H9 (cell line): ENCODE results near the gene TMEM205. TPM values are rescaled to one million over a fixed set of nuclear protein-coding genes. Genes with fewer than 3 reads are reported as not detected.

Experiments used
- DNase-seq: peaks from one replicate; pipeline ENCODE4 v3.0.0-alpha.2; 2017
- H2AFZ ChIP-seq: one replicate; pipeline ENCODE4 v1.6.1; 2013; ENCODE audit warnings: mild to moderate bottlenecking, low read length, control low read depth, moderate library complexity
- H2AK5ac ChIP-seq: 2 replicates; pipeline ENCODE4 v1.6.1; 2013; ENCODE audit warnings: low read length, control low read depth, mixed read lengths; ENCODE audit not compliant: insufficient read length
- H2BK120ac ChIP-seq: one replicate; pipeline ENCODE4 v1.6.1; 2013; ENCODE audit warnings: low read depth, mild to moderate bottlenecking, low read length, control low read depth, inconsistent platforms; ENCODE audit not compliant: poor library complexity, severe bottlenecking
- H2BK12ac ChIP-seq: 2 replicates; pipeline ENCODE4 v1.6.1; 2013; ENCODE audit warnings: low read length, control low read depth, mixed read lengths, low read depth; ENCODE audit not compliant: insufficient read length
- H2BK15ac ChIP-seq: 2 replicates; pipeline ENCODE4 v1.6.1; 2013; ENCODE audit warnings: low read depth, low read length, control low read depth
- H2BK20ac ChIP-seq: one replicate; pipeline ENCODE4 v1.6.1; 2013; ENCODE audit warnings: low read depth, mild to moderate bottlenecking, low read length, control low read depth, inconsistent platforms; ENCODE audit not compliant: poor library complexity, severe bottlenecking
- H2BK5ac ChIP-seq: 2 replicates; pipeline ENCODE4 v1.6.1; 2013; ENCODE audit warnings: low read length, control low read depth, mixed read lengths; ENCODE audit not compliant: insufficient read length
- H3K14ac ChIP-seq: 2 replicates; pipeline ENCODE4 v1.6.1; 2013; ENCODE audit warnings: low read length, control low read depth; ENCODE audit not compliant: insufficient read depth
- H3K18ac ChIP-seq: 2 replicates; pipeline ENCODE4 v1.6.1; 2013; ENCODE audit warnings: low read depth, mild to moderate bottlenecking, mixed read lengths, low read length, control low read depth; ENCODE audit not compliant: insufficient read length
- H3K23ac ChIP-seq: 2 replicates; pipeline ENCODE4 v1.6.1; 2013; ENCODE audit warnings: low read length, control low read depth, mixed read lengths, low read depth; ENCODE audit not compliant: insufficient read length
- H3K23me2 ChIP-seq: 2 replicates; pipeline ENCODE4 v1.6.1; 2013; ENCODE audit warnings: low read depth, mild to moderate bottlenecking, mixed read lengths, low read length, control low read depth; ENCODE audit not compliant: insufficient read length, poor library complexity, severe bottlenecking
- H3K27ac ChIP-seq: 2 replicates; pipeline ENCODE4 v1.5.1; 2013; ENCODE audit warnings: low read length, control low read depth, mixed read lengths, low read depth; ENCODE audit not compliant: insufficient read length
- H3K27me3 ChIP-seq: 2 replicates; pipeline ENCODE4 v1.6.1; 2013; ENCODE audit warnings: low read length, control low read depth, inconsistent platforms; ENCODE audit not compliant: insufficient read depth
- H3K4ac ChIP-seq: 2 replicates; pipeline ENCODE4 v1.6.1; 2013; ENCODE audit warnings: low read depth, mild to moderate bottlenecking, control low read depth, inconsistent platforms, low read length, moderate library complexity
- H3K4me1 ChIP-seq: 2 replicates; pipeline ENCODE4 v1.6.1; 2013; ENCODE audit warnings: low read length, control low read depth, inconsistent platforms; ENCODE audit not compliant: insufficient read depth
- H3K4me2 ChIP-seq: 2 replicates; pipeline ENCODE4 v1.6.1; 2013; ENCODE audit warnings: low read length, control low read depth, mixed read lengths; ENCODE audit not compliant: insufficient read length, insufficient read depth
- H3K56ac ChIP-seq: 2 replicates; pipeline ENCODE4 v1.6.1; 2013; ENCODE audit warnings: low read depth, mild to moderate bottlenecking, mixed read lengths, low read length, control low read depth; ENCODE audit not compliant: insufficient read length
- H3K79me1 ChIP-seq: 2 replicates; pipeline ENCODE4 v1.6.1; 2013; ENCODE audit warnings: low read depth, mild to moderate bottlenecking, moderate library complexity, low read length, control low read depth, inconsistent platforms; ENCODE audit not compliant: insufficient read depth, poor library complexity, severe bottlenecking
- H3K79me2 ChIP-seq: 2 replicates; pipeline ENCODE4 v1.6.1; 2013; ENCODE audit warnings: low read length, control low read depth, inconsistent platforms; ENCODE audit not compliant: insufficient read depth
- H3K9ac ChIP-seq: 2 replicates; pipeline ENCODE4 v1.6.1; 2013; ENCODE audit warnings: low read length, control low read depth, mixed read lengths; ENCODE audit not compliant: insufficient read length; ENCODE audit errors: extremely low read depth
- H3K9me3 ChIP-seq: one replicate; pipeline ENCODE4 v1.6.1; 2013; ENCODE audit warnings: low read depth, low read length, inconsistent platforms; ENCODE audit not compliant: control insufficient read depth
- H3T11ph ChIP-seq: one replicate; pipeline ENCODE4 v1.6.1; 2013; ENCODE audit warnings: mild to moderate bottlenecking, low read length, control low read depth, inconsistent platforms
- H4K20me1 ChIP-seq: one replicate; pipeline ENCODE4 v1.6.1; 2013; ENCODE audit not compliant: control insufficient read depth, insufficient read length, insufficient read depth
- H4K5ac ChIP-seq: 2 replicates; pipeline ENCODE4 v1.6.1; 2013; ENCODE audit warnings: low read depth, mild to moderate bottlenecking, mixed read lengths, low read length, control low read depth; ENCODE audit not compliant: insufficient read length
- H4K8ac ChIP-seq: replicated peaks from 2 replicates; pipeline ENCODE4 v1.6.1; 2013; ENCODE audit warnings: low read length, control low read depth, mixed read lengths, low read depth; ENCODE audit not compliant: insufficient read length
- H4K91ac ChIP-seq: 2 replicates; pipeline ENCODE4 v1.6.1; 2013; ENCODE audit warnings: low read depth, mild to moderate bottlenecking, moderate library complexity, mixed read lengths, low read length, control low read depth; ENCODE audit not compliant: insufficient read length
- H3K27ac Mint-ChIP-seq, 3 experiments: 2 replicates in 2 of 3; 3 replicates in 1 of 3; pipeline ENCODE4 v1.8.0; 2020 to 2021; ENCODE audit warnings: mixed read lengths in 3 of 3, mild to moderate bottlenecking in 1 of 3, moderate library complexity in 1 of 3
- H3K27me3 Mint-ChIP-seq: 2 replicates; pipeline ENCODE4 v1.8.0; 2021; ENCODE audit warnings: low read depth, mild to moderate bottlenecking, moderate library complexity, mixed read lengths
- H3K36me3 Mint-ChIP-seq, 3 experiments: 2 replicates in 2 of 3; 3 replicates in 1 of 3; pipeline ENCODE4 v1.8.0; 2020 to 2021; ENCODE audit warnings: low read depth in 3 of 3, mixed read lengths in 3 of 3; ENCODE audit not compliant: insufficient read depth in 1 of 3
- H3K4me1 Mint-ChIP-seq, 2 experiments: 2 replicates each; pipeline ENCODE4 v1.8.0; 2020; ENCODE audit warnings: mixed read lengths in 2 of 2
- H3K4me3 Mint-ChIP-seq, 2 experiments: 2 replicates in 1 of 2; 3 replicates in 1 of 2; pipeline ENCODE4 v1.8.0; 2020 to 2021; ENCODE audit warnings: mild to moderate bottlenecking in 2 of 2, mixed read lengths in 2 of 2, moderate library complexity in 1 of 2
- H3K9me3 Mint-ChIP-seq, 2 experiments: 2 replicates in 1 of 2; 3 replicates in 1 of 2; pipeline ENCODE4 v1.8.0; 2020; ENCODE audit warnings: mild to moderate bottlenecking in 2 of 2, mixed read lengths in 2 of 2, moderate library complexity in 1 of 2
- WGBS: extraction: QIAGEN DNeasy Blood & Tissue Kit; methylation state at CpG from one replicate; pipeline ENCODE4 v1.1.7; 2013; ENCODE audit warnings: missing lambda C conversion rate, low lambda C conversion rate, mixed read lengths; ENCODE audit not compliant: insufficient read length; ENCODE audit errors: extremely low coverage; 5-methylcytosine and 5-hydroxymethylcytosine counted together
- total RNA-seq: library from RNA; stranded (reverse); gene quantifications from 2 replicates; pipeline ENCODE4 v1.2.1, GENCODE V29; 2021
- TF ChIP-seq, protein P1 (sequence below): fragments of 200-600 bp; sonication (generic); conservative IDR thresholded peaks from 3 replicates; pipeline ENCODE4 v1.8.0; 2021; ENCODE audit warnings: antibody characterized with exemption, mild to moderate bottlenecking

Gene TMEM205
- total RNA-seq, 1 experiment from 2014 or later: 69.7 TPM

DNA sequence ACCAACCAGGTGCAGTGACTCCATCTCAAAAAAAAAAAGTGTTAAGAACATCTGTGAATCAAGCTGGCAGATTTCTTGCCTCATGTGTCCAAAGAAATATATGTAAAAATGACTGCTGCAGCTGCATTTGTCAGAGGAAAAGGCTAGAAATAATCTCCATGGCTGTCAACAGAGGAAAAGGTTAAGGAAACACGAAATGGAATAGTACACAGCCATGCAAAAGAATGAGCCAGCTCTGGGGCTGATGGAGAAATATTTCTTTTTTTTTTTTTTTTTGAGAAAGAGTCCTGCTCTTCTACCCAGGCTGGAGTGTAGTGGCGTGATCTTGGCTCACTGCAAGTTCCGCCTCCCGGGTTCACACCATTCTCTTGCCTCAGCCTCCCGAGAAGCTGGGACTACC lies 13.2 kb downstream of the TMEM205 start:
- Histone ChIP-seq H3K4me2 (no peak overlapping the region), H3K23me2 (no peaks in the 10 kb centered on the region), H3T11ph (no peak overlapping the region), H2BK12ac (no peak overlapping the region), H4K20me1 (no peaks in the 10 kb centered on the region), H2AK5ac (no peak overlapping the region), H3K79me2 (no peaks in the 10 kb centered on the region), H2AFZ (no peak overlapping the region), H4K5ac (no peak overlapping the region), H3K79me1 (no peaks in the 10 kb centered on the region), H4K91ac (no peak overlapping the region), H2BK120ac (no peak overlapping the region), H3K4me1 (no peaks in the 10 kb centered on the region), H3K27me3 (no peaks in the 10 kb centered on the region), H4K8ac (no peak overlapping the region), H3K4ac (no peak overlapping the region), H3K14ac (no peak overlapping the region), H3K23ac (no peak overlapping the region), H2BK15ac (no peak overlapping the region), H3K27ac (no peak overlapping the region), H3K9ac (no peak overlapping the region), H3K18ac (no peak overlapping the region), H2BK20ac (no peak overlapping the region), H2BK5ac (no peak overlapping the region), H3K9me3 (no peaks in the 10 kb centered on the region), H3K56ac (no peak overlapping the region)
- no CpG with 5 or more reads among the region's 5 CpGs for WGBS
- H3K4me1 Mint-ChIP-seq: no peaks in the 10 kb centered on the region
- H3K27ac Mint-ChIP-seq: no peak overlapping the region
- TF ChIP-seq, protein P1, sequence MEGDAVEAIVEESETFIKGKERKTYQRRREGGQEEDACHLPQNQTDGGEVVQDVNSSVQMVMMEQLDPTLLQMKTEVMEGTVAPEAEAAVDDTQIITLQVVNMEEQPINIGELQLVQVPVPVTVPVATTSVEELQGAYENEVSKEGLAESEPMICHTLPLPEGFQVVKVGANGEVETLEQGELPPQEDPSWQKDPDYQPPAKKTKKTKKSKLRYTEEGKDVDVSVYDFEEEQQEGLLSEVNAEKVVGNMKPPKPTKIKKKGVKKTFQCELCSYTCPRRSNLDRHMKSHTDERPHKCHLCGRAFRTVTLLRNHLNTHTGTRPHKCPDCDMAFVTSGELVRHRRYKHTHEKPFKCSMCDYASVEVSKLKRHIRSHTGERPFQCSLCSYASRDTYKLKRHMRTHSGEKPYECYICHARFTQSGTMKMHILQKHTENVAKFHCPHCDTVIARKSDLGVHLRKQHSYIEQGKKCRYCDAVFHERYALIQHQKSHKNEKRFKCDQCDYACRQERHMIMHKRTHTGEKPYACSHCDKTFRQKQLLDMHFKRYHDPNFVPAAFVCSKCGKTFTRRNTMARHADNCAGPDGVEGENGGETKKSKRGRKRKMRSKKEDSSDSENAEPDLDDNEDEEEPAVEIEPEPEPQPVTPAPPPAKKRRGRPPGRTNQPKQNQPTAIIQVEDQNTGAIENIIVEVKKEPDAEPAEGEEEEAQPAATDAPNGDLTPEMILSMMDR: no peak
- H3K9me3 Mint-ChIP-seq: no peaks in the 10 kb centered on the region; a peak in 1 of 5 replicates
- H3K27me3 Mint-ChIP-seq: no peaks in the 10 kb centered on the region; the same call in 1 of the 2 replicates
- no peak overlapping the region for H3K4me3 Mint-ChIP-seq
- DNase-seq: no peak
- peaks cover 16 to 49% (median 46%) of the 10 kb centered on the region in 3 experiments for H3K36me3 Mint-ChIP-seq
